H1 (cell line): Measurements from ENCODE around the gene ZYX. TPM values are rescaled to one million over a fixed set of nuclear protein-coding genes. Genes with fewer than 3 reads are reported as not detected.

Source experiments
- NANOG ChIP-seq: IDR thresholded peaks from 2 replicates; pipeline ENCODE4 v1.6.1; 2011; ENCODE audit warnings: low read length, low read depth, mild to moderate bottlenecking, inconsistent platforms; ENCODE audit not compliant: insufficient read depth, poor library complexity, severe bottlenecking
- SIN3A ChIP-seq, 2 experiments: IDR thresholded peaks in 1 of 2; conservative IDR thresholded peaks in 1 of 2; 2 replicates each; pipeline ENCODE4 v1.6.1; 2011 to 2012; ENCODE audit warnings: low read length in 2 of 2, improper control_type of control experiment in 1 of 2, low read depth in 1 of 2, mild to moderate bottlenecking in 1 of 2
- polyA plus RNA-seq, 7 experiments: library from polyadenylated mRNA; depleted of rRNA in 3 of 7; stranded (reverse) in 5 of 7; unstranded in 2 of 7; fragments of >200 nt in 5 of 7; fragments of 200-250 nt in 2 of 7; gene quantifications; 1 replicate in 5 of 7; 2 replicates in 1 of 7; 4 replicates in 1 of 7; pipeline versions ENCODE4 v1.2.1 to v1.2.3, GENCODE V29; 2011 to 2013; ENCODE audit warnings: missing spikeins in 2 of 7, mixed read lengths in 2 of 7
- total RNA-seq: library from RNA; stranded (reverse); fragmentation: NEBNext Ultra II Directional; extraction: Animal tissue kit (Norgen Biotek cat#: 25700); gene quantifications from 2 replicates; pipeline ENCODE4 v1.2.1, GENCODE V29; 2021

ZYX gene
- total and polyA plus RNA-seq, 2 of the 8 experiments (the other 6 are each of a cell fraction or from before 2014, with no cell fraction given): 40.6 to 159 TPM

DNA sequence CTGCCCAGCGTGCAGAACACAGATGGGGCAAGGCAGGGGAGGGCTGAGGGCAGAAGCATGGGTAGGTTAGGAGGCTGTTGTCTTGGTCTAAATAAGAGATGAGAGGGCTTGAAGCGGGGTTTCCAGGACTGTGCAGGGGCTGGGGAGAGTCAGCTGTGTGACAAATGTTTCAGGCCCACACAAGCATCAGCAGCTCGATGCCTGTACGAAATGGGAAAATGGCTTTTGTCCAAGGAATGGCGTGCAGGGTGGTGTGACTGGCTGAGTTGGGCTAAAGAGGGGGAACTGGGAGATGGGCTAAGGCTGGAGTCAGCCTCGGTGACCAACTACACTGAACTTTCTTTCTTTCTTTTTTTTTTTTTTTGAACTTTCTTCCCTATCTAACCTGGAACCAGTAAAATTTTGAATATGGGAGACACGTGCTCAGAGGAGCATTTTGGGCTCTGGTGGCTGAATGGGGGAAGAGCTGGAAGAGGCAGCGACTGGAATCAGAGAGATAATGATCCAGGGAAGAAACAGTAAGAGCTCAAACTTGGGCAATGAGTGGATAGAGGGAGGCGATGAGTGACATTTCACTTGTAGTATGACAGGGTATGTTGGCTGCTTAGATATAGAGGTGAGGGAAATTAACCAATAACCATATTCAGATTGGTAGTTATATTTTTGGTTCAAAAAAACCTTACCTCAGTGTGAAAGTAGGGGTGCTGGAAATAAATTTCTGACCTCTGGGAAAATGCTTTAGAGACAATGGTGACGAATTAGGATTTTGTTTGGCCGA lies 37.7 kb downstream of the ZYX start (continued):
- no peak for TF ChIP-seq SIN3A (conservative IDR thresholded peaks at IDR 0.05 in 1 of 2, IDR thresholded peaks at IDR 0.05 in 1 of 2; ENCODE audit: low read depth in 1 of 2, low read length in 2 of 2)
- no peak for TF ChIP-seq NANOG
